ENCODE measurements around the gene TMC1.
"Not testable (repeated sequence)": the region's sequence is repeated elsewhere in the genome, so short reads cannot be mapped to it uniquely, and the experiment has no call there.

The TMC1 gene

GRCh38 chr9:72775570-72775969, 254.2 kb downstream of the TMC1 start:
- no peak for DNase-seq

GRCh38 chr9:72779614-72780013, 258.2 kb downstream of the TMC1 start:
- DNase-seq = no peak

- DNase-seq = no peak
Observed at GRCh38 chr9:72786948-72787347, 265.5 kb downstream of the TMC1 start.

- no peak for DNase-seq
Observed at GRCh38 chr9:72788966-72789735, 267.7 kb downstream of the TMC1 start.

- DNase-seq = no peak
Observed at GRCh38 chr9:72789885-72790284, 268.5 kb downstream of the TMC1 start.

GRCh38 chr9:72790989-72791388, 269.6 kb downstream of the TMC1 start:
- no peak for DNase-seq

GRCh38 chr9:72791436-72791835, 270.0 kb downstream of the TMC1 start:
- no peak for DNase-seq

- no peak for DNase-seq
Observed at GRCh38 chr9:72794946-72795345, 273.5 kb downstream of the TMC1 start.

GRCh38 chr9:72800328-72800994, 279.1 kb downstream of the TMC1 start:
- no peak for DNase-seq

- DNase-seq = no peak
Observed at GRCh38 chr9:72805238-72805637, 283.8 kb downstream of the TMC1 start.

GRCh38 chr9:72806313-72806809, 285.0 kb downstream of the TMC1 start:
- DNase-seq = not testable (repeated sequence)

- no peak for DNase-seq
Observed at GRCh38 chr9:72807765-72808445, 286.5 kb downstream of the TMC1 start.

GRCh38 chr9:72808446-72808768, 287.0 kb downstream of the TMC1 start:
- no peak for DNase-seq

- DNase-seq = no peak
Observed at GRCh38 chr9:72809586-72809985, 288.2 kb downstream of the TMC1 start.

GRCh38 chr9:72812559-72813111, 291.2 kb downstream of the TMC1 start:
- DNase-seq = no peak

- no peak for DNase-seq
Observed at GRCh38 chr9:72813544-72813943, 292.1 kb downstream of the TMC1 start.

GRCh38 chr9:72814083-72814597, 292.7 kb downstream of the TMC1 start:
- DNase-seq = no peak

GRCh38 chr9:72816666-72817065, 295.3 kb downstream of the TMC1 start:
- DNase-seq = no peak

GRCh38 chr9:72817413-72817812, 296.0 kb downstream of the TMC1 start:
- no peak for DNase-seq

- DNase-seq = no peak
Observed at GRCh38 chr9:72818385-72818784, 297.0 kb downstream of the TMC1 start.

GRCh38 chr9:72823971-72824370, 302.6 kb downstream of the TMC1 start:
- DNase-seq = no peak

GRCh38 chr9:72826996-72827949, 305.9 kb downstream of the TMC1 start:
- DNase-seq = no peak
